GM12874 (cell line): ENCODE results near the gene COMMD10.

Experiments used
- CTCF ChIP-seq: IDR thresholded peaks from 2 replicates; pipeline ENCODE4 v1.5.1; 2011; ENCODE audit warnings: low read depth, mild to moderate bottlenecking, control low read depth, low read length, moderate library complexity; ENCODE audit not compliant: insufficient read depth

COMMD10 gene

GRCh38 chr5:116075191-116075831 is 9.5 kb upstream of the COMMD10 start:
- no peak for TF ChIP-seq CTCF

GRCh38 chr5:116076496-116076895 is 8.3 kb upstream of the COMMD10 start:
- TF ChIP-seq CTCF: no peak

GRCh38 chr5:116078199-116078598 is 6.6 kb upstream of the COMMD10 start:
- TF ChIP-seq CTCF: no peak

- TF ChIP-seq CTCF: no peak
Measured at GRCh38 chr5:116084287-116084691, 536 bp upstream of the COMMD10 start.

GRCh38 chr5:116088062-116088461 is 3.2 kb downstream of the COMMD10 start:
- no peak for TF ChIP-seq CTCF

- TF ChIP-seq CTCF: no peak
Measured at GRCh38 chr5:116090302-116090701, 5.5 kb downstream of the COMMD10 start.

GRCh38 chr5:116091416-116091815 is 6.6 kb downstream of the COMMD10 start:
- TF ChIP-seq CTCF: no peak
